ENCODE results near the gene ZDHHC20. TPM values are rescaled to one million over a fixed set of nuclear protein-coding genes. Genes with fewer than 3 reads are reported as not detected.
A peak's percentile ranks its signal among the peaks of the same experiment; 100 is the strongest.

Gene ZDHHC20
- polyA plus RNA-seq, 3 donors, result 28.1 to 67.8 (median 66.8) TPM

- Mint-ChIP-seq H3K4me3 (no peak overlapping the region), H3K27ac (peak overlapping the region in 1 of 7 donors; percentile 68), H3K4me1 (peaks cover 13% of the 10 kb centered on the region), H3K36me3 (peaks cover 17 to 20% of the 10 kb centered on the region in 2 donors), H3K27me3 (ENCODE audit: low read depth in 3 of 3) (peaks cover 0 to 2% (median 0%) of the 10 kb centered on the region in 3 donors), H3K9me3 (peaks cover 16 to 25% (median 21%) of the 10 kb centered on the region in 7 donors)
- H3K36me3 ChIP-seq (replicated peaks in 1 of 2; ENCODE audit: control insufficient read depth in 1 of 2, insufficient read depth in 2 of 2, low read length in 2 of 2), result peaks cover 0 to under 1% of the 10 kb centered on the region in 2 donors
- H3K4me1 ChIP-seq (ENCODE audit: control insufficient read depth in 1 of 2, insufficient read depth in 2 of 2, low read length in 2 of 2), result no peaks in the 10 kb centered on the region
- H2AFZ ChIP-seq (ENCODE audit: insufficient read depth, low read depth, low read length, poor library complexity, severe bottlenecking), result no peak overlapping the region
- peaks cover 34% of the 10 kb centered on the region for H4K20me1 ChIP-seq (ENCODE audit: insufficient read depth, low read length)
- no peak overlapping the region for H3K27ac ChIP-seq (ENCODE audit: low read depth in 1 of 2, low read length in 2 of 2)
- no peak for TF ChIP-seq CTCF (IDR thresholded peaks at IDR 0.05)
- H3K4me3 ChIP-seq (replicated peaks in 1 of 3; ENCODE audit: low read depth in 2 of 3, low read length in 3 of 3), result no peak overlapping the region
- intact Hi-C loops (cut with micrococcal nuclease), result no loop called here
- peaks cover 11 to 24% of the 10 kb centered on the region in 2 donors for H3K9me3 ChIP-seq (replicated peaks in 1 of 2; ENCODE audit: control insufficient read depth in 1 of 2, insufficient read depth in 1 of 2, low read length in 2 of 2)
- no peak overlapping the region for H3K4me2 ChIP-seq (replicated peaks; ENCODE audit: extremely low read depth, low read length, poor library complexity, severe bottlenecking)
- no peak overlapping the region for H3K9ac ChIP-seq (ENCODE audit: insufficient read depth, low read length, poor library complexity, severe bottlenecking)
- WGBS (ENCODE audit: insufficient coverage), result 88% methylated on average over 1 of the region's 1 CpG
- no peak for DNase-seq
- no peaks in the 10 kb centered on the region for H3K27me3 ChIP-seq (ENCODE audit: control insufficient read depth in 2 of 2, insufficient read depth in 2 of 2, low read length in 2 of 2)
- H3K79me2 ChIP-seq (ENCODE audit: insufficient read depth, low read length), result peaks cover 63% of the 10 kb centered on the region
Observed at GRCh38 chr13:21426238-21426637, 32.9 kb downstream of the ZDHHC20 start.

DNA sequence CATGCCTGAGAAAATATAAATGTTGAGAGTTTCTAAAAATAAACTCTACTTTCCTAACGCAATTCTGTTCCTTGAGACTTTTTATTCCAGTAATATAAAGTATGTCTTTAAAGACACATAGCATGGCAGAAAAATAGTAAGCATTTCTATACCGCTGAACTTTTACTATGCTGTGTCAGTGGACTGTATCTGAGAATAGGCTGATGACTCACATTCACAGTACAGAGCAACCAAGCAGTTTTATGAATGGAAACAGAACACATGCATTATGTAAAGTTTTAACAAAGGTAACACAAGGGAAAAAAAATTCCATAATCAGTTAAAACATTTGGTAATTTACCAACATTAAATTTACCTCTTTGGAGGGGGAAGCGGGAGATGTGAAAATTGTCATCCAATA is 38.4 kb downstream of the ZDHHC20 start:
- TF ChIP-seq CTCF (IDR thresholded peaks at IDR 0.05), result no peak
- H3K27ac ChIP-seq (ENCODE audit: low read depth in 1 of 2, low read length in 2 of 2), result no peak overlapping the region
- peak overlapping the region in 1 of 7 donors; percentile 17 for H3K27ac Mint-ChIP-seq
- H3K4me3 Mint-ChIP-seq, result no peak overlapping the region
- H4K20me1 ChIP-seq (ENCODE audit: insufficient read depth, low read length), result peaks cover 56% of the 10 kb centered on the region
- no peaks in the 10 kb centered on the region for H3K27me3 ChIP-seq (ENCODE audit: control insufficient read depth in 2 of 2, insufficient read depth in 2 of 2, low read length in 2 of 2)
- H3K9ac ChIP-seq (ENCODE audit: insufficient read depth, low read length, poor library complexity, severe bottlenecking), result no peak overlapping the region
- H3K4me3 ChIP-seq (replicated peaks in 1 of 3; ENCODE audit: low read depth in 2 of 3, low read length in 3 of 3), result no peak overlapping the region
- no peaks in the 10 kb centered on the region for H3K9me3 ChIP-seq (replicated peaks in 1 of 2; ENCODE audit: control insufficient read depth in 1 of 2, insufficient read depth in 1 of 2, low read length in 2 of 2)
- peaks cover 26 to 33% of the 10 kb centered on the region in 2 donors for H3K36me3 Mint-ChIP-seq
- H3K4me2 ChIP-seq (replicated peaks; ENCODE audit: extremely low read depth, low read length, poor library complexity, severe bottlenecking), result no peak overlapping the region
- H3K36me3 ChIP-seq (replicated peaks in 1 of 2; ENCODE audit: control insufficient read depth in 1 of 2, insufficient read depth in 2 of 2, low read length in 2 of 2), result peaks cover 18 to 50% of the 10 kb centered on the region in 2 donors
- H3K4me1 Mint-ChIP-seq, result no peaks in the 10 kb centered on the region
- H3K4me1 ChIP-seq (ENCODE audit: control insufficient read depth in 1 of 2, insufficient read depth in 2 of 2, low read length in 2 of 2), result no peaks in the 10 kb centered on the region
- no peaks in the 10 kb centered on the region for H3K27me3 Mint-ChIP-seq (ENCODE audit: low read depth in 3 of 3)
- H3K79me2 ChIP-seq (ENCODE audit: insufficient read depth, low read length), result peaks cover 23% of the 10 kb centered on the region
- WGBS (ENCODE audit: insufficient coverage), result no CpG with 5 or more reads among the region's 3 CpGs
- H3K9me3 Mint-ChIP-seq, result peaks cover 0 to 4% (median 0%) of the 10 kb centered on the region in 7 donors
- intact Hi-C loops (cut with micrococcal nuclease), result loop anchor here in 1 of 2 donors (5.0 kb wide), 1 partner anchor 37 kb away; the partner anchor contains the start of gene ZDHHC20
- DNase-seq, result no peak
- H2AFZ ChIP-seq (ENCODE audit: insufficient read depth, low read depth, low read length, poor library complexity, severe bottlenecking), result no peak overlapping the region

Measured in CD14-positive monocyte (primary cell).